ENCODE data around the gene RBM15. TPM values are rescaled to one million over a fixed set of nuclear protein-coding genes. Genes with fewer than 3 reads are reported as not detected.

The RBM15 gene
- total RNA-seq, 4 donors from 2014 or later = 18.3 to 37.1 (median 21.1) TPM

GRCh38 chr1:110390692-110391245 lies 51.6 kb downstream of the RBM15 start, which contains the start of gene SLC16A4:
Gene SLC16A4, minus strand, starts transcription at chr1:110391026. Its CDS starts 1,703 bp downstream, at chr1:110389323.
- no peak within 1 kb of the TSS for H3K4me3 ChIP-seq (ENCODE audit: low read depth, poor library complexity, severe bottlenecking)

DNA sequence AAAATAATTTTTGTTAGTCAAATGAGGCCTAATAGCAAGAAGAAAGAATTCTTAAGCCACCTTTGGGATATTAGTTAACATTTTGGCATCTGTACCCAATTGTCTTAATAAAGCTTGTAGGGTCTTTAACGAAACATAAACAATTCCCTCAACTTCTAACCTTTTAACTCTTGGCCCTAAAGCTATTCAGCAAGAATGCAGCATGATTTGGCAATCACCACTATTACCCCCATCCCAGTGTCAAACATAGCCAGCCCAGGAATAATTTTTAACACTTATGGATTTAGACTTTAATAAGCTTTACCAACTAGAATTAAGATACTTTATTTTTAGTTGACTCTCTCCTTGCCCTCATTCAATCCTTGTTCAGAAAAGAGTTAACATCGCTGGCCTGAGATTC lies 54.1 kb downstream of the RBM15 start:
- intact Hi-C loops (cut with DNase I; ENCODE audit: low total_unique reads) = no loop called here
- TF ChIP-seq CTCF (IDR thresholded peaks at IDR 0.05) = no peak
- no peak for TF ChIP-seq POLR2A (IDR thresholded peaks at IDR 0.05)
- no peak overlapping the region for H3K4me3 ChIP-seq (ENCODE audit: low read depth, poor library complexity, severe bottlenecking)
- 85% methylated on average over 2 of the region's 2 CpGs for WGBS, 2 donors
- no peak for DNase-seq (ENCODE audit: low spot score in 2 of 2)

More at GRCh38 chr1:110390692-110391245, 51.6 kb downstream of the RBM15 start, which contains the start of gene SLC16A4:
- DNase-seq (ENCODE audit: low spot score in 2 of 2) = no peak
- TF ChIP-seq POLR2A (IDR thresholded peaks at IDR 0.05) (no peak), CTCF (IDR thresholded peaks at IDR 0.05) (no peak)
- 31 to 38% methylated on average over 8 of the region's 8 CpGs for WGBS, 2 donors
- intact Hi-C loops (cut with DNase I; ENCODE audit: low total_unique reads) = no loop called here

GRCh38 chr1:110393691-110394492 lies 54.7 kb downstream of the RBM15 start:
- no peak overlapping the region for H3K4me3 ChIP-seq (ENCODE audit: low read depth, poor library complexity, severe bottlenecking)
- no peak for TF ChIP-seq CTCF (IDR thresholded peaks at IDR 0.05)
- no peak for TF ChIP-seq POLR2A (IDR thresholded peaks at IDR 0.05)
- DNase-seq (ENCODE audit: low spot score in 2 of 2) = no peak
- intact Hi-C loops (cut with DNase I; ENCODE audit: low total_unique reads) = no loop called here
- 71 to 74% methylated on average over 3 of the region's 3 CpGs for WGBS, 2 donors

DNA sequence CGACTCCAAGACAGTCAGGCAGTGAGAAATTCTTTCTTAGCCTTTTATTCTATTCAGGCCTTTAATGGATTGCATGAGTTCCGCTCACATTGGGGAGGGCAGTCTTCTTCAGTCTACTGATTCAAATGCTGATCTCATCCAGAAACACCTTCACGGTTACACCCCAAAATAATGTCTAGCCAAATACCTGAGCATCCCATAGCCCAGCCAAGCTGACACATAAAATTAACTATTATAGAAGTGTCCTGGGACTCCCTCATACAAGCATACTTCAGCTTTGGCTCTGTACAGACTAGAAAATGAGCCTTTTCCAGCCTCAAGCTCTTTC lies 55.3 kb downstream of the RBM15 start:
- intact Hi-C loops (cut with DNase I; ENCODE audit: low total_unique reads) = no loop called here
- DNase-seq (ENCODE audit: low spot score in 2 of 2) = no peak
- TF ChIP-seq POLR2A (IDR thresholded peaks at IDR 0.05) = no peak
- no peak for TF ChIP-seq CTCF (IDR thresholded peaks at IDR 0.05)
- H3K4me3 ChIP-seq (ENCODE audit: low read depth, poor library complexity, severe bottlenecking) = no peak overlapping the region
- WGBS, 2 donors = 83 to 91% methylated on average over 3 of the region's 3 CpGs

Other genes starting within 250 kb of the RBM15 start
- 1 to 10 TPM in 1 of 4 donors, not detected in 3; 3.0 TPM for gene UBL4B, start 226.9 kb upstream of the RBM15 start, total RNA-seq
- gene SLC6A17, start 188.9 kb upstream of the RBM15 start, total RNA-seq = 1 to 10 TPM; 4.5 to 6.9 (median 5.8) TPM
- 1 to 10 TPM; 4.8 to 9.4 (median 7.7) TPM for gene KCNC4, start 129.1 kb upstream of the RBM15 start, total RNA-seq
- 1 to 10 TPM in 2 of 4 donors, under 1 TPM in 2; 0.21 to 1.6 (median 0.89) TPM for gene SLC16A4, start 51.6 kb downstream of the RBM15 start, total RNA-seq
- 10 to 100 TPM; 47.7 to 76.1 (median 67.0) TPM for gene LAMTOR5, start 68.3 kb downstream of the RBM15 start, total RNA-seq
- gene PROK1, start 111.8 kb downstream of the RBM15 start, total RNA-seq = 1 to 10 TPM in 1 of 4 donors, under 1 TPM in 2, not detected in 1; 0.34 to 1.9 (median 0.78) TPM
- gene KCNA10, start 179.8 kb downstream of the RBM15 start, total RNA-seq = not detected